NK-92 treated with Interleukin-12 subunit alpha and Interleukin-12 subunit beta, amount 100 ng/mL, for 24 hours (cell line): ENCODE data around the gene SLC35E1.

Experiments
- DNase-seq: peaks from one replicate; lab custom pipeline; 2025; lab: John Stamatoyannopoulos, UW

SLC35E1 gene

GRCh38 chr19:16572332-16573211 lies at the start of gene SLC35E1:
SLC35E1 (minus strand) TSS chr19:16572415; CDS start chr19:16572364, 51 bp downstream.
- peak; percentile 89 for DNase-seq

- DNase-seq = no peak
These were observed 49.1 kb upstream of the SLC35E1 start for GRCh38 chr19:16621165-16621800.

GRCh38 chr19:16620584-16620983 lies 48.4 kb upstream of the SLC35E1 start:
- DNase-seq = no peak

- DNase-seq = no peak
These were observed 47.8 kb upstream of the SLC35E1 start for GRCh38 chr19:16620018-16620417.

GRCh38 chr19:16619457-16619856 lies 47.2 kb upstream of the SLC35E1 start:
- no peak for DNase-seq

GRCh38 chr19:16618248-16618647 lies 46.0 kb upstream of the SLC35E1 start:
- DNase-seq = no peak

- no peak for DNase-seq
These were observed 43.6 kb upstream of the SLC35E1 start for GRCh38 chr19:16615808-16616207.

- no peak for DNase-seq
These were observed 42.7 kb upstream of the SLC35E1 start for GRCh38 chr19:16614941-16615340.

GRCh38 chr19:16613841-16614240 lies 41.6 kb upstream of the SLC35E1 start:
- DNase-seq = no peak

GRCh38 chr19:16612636-16613035 lies 40.4 kb upstream of the SLC35E1 start:
- no peak for DNase-seq

GRCh38 chr19:16611121-16611520 lies 38.9 kb upstream of the SLC35E1 start:
- DNase-seq = no peak

- DNase-seq = no peak
These were observed 37.4 kb upstream of the SLC35E1 start for GRCh38 chr19:16609511-16610200.

GRCh38 chr19:16608290-16608739 lies 36.1 kb upstream of the SLC35E1 start:
- no peak for DNase-seq

GRCh38 chr19:16607819-16608218 lies 35.6 kb upstream of the SLC35E1 start:
- DNase-seq = no peak

- DNase-seq = no peak
These were observed 33.4 kb upstream of the SLC35E1 start for GRCh38 chr19:16605553-16605994.

GRCh38 chr19:16605115-16605514 lies 32.9 kb upstream of the SLC35E1 start:
- DNase-seq = no peak

GRCh38 chr19:16604615-16605014 lies 32.4 kb upstream of the SLC35E1 start:
- no peak for DNase-seq

GRCh38 chr19:16603090-16603489 lies 30.9 kb upstream of the SLC35E1 start:
- no peak for DNase-seq

- no peak for DNase-seq
These were observed 29.3 kb upstream of the SLC35E1 start for GRCh38 chr19:16601378-16602052.

GRCh38 chr19:16600824-16601223 lies 28.6 kb upstream of the SLC35E1 start:
- DNase-seq = no peak

GRCh38 chr19:16599655-16600346 lies 27.6 kb upstream of the SLC35E1 start:
- DNase-seq = no peak
